GM18519 (cell line): ENCODE measurements around the gene MACROD2.
"Not testable (repeated sequence)": the region's sequence is repeated elsewhere in the genome, so short reads cannot be mapped to it uniquely, and the experiment has no call there.

Source experiments
- ATAC-seq: cut with Tn5 transposase; IDR thresholded peaks from one replicate; pipeline ENCODE4 v1.9.1; 2021; ENCODE audit warnings: mild to moderate bottlenecking, moderate library complexity; ENCODE audit not compliant: unreplicated experiment, low FRiP score

The MACROD2 gene

DNA sequence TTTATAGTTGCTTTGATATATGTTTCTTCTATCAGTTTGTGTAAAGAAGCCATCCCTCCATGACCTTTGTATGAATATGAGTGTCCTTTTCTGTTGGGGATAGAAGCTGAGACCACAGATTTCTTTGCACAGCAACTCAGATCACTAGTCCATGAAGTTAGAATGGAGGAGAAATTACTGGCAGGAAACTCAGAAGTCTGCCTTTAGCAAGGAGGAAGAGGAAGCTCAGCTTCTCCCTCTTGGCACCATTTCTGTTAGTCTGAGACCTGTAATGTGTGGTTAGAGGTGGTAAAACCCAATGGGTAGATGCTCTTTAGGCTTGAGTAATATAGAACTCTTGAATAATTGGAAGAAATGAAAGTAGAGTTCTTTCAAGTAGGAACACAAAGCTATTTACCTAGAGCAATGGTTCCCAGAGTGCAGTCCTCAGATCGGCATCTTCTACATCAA, 1337.4 kb downstream of the MACROD2 start:
- peak; percentile 73 for ATAC-seq

DNA sequence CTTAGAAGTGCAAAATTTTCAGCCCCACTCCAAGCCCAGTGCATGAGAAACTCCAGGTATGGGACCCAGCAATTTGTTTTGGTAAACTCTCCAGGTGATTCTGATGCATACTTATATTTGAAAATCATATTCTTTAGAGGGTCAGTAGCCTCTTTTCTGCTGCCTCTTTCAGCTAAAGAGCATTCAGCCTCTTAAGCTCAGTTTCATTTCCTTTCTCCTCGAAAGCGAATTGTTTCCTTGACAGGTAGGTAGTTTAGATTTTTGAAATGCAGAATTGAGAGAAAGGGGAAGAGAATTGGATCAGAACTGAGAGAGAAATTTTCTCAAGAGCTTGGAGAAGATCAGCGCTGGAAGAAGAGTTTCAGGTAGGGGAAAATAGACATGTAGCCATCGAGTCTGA, 1337.9 kb downstream of the MACROD2 start:
- ATAC-seq = peak; percentile 20

DNA sequence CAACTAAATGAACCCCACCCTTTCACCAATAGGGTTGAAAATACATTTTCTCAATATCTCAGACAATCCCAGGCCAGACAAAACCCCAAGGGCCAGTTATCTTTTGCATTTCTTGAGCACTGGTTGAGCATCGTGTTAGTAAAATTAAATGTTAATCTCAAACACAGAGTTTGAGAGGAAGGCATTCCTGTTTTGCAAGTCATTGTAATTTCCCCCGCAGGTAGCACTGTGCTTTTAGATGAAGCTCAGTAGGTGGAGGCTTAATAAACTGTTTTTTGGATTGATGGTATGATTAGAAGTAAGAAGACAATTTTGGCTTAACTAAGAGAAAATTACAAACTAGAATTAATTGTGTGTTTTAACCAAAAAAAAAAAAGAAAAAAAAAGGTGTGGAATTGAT, 1340.7 kb downstream of the MACROD2 start:
- ATAC-seq = no peak

DNA sequence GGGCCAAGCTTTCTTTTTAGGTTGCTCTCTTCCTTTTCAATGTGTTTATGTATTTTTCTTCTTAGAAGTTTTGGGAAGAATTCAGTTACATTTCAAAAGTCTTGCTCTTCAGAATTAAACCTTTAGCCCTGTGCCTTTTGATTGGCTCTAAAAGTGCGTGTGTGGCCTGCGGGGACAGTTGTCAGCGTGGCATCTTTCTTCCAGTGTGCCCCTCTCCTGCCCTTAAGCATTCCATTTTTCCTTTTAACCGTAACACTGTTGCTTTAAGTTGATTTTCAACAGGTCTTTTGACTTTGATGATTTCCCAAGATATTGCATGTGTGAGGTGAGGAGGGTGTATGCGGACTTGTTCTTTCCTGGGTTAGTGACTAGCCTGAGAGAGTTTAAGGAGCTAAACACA, 1341.2 kb downstream of the MACROD2 start:
- no peak for ATAC-seq

DNA sequence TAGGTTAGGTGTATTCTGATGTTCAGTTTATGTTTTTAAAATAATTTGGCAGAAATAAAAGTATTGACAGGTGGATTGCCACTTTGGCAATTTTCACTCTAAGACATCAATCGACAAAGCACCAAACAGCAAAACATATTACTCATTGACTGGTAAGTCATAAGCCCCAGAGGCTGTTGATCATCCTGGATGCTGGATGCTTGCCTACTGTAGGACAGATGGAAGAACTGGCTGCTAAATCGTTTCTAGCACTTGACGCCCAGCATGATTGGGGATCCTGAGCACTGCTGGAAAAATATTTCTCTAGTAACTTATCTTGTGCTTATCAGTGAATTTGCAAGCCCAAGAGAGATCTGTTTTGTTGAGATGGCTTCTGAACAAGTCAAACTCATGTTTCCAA, 1343.9 kb downstream of the MACROD2 start:
- ATAC-seq = no peak

DNA sequence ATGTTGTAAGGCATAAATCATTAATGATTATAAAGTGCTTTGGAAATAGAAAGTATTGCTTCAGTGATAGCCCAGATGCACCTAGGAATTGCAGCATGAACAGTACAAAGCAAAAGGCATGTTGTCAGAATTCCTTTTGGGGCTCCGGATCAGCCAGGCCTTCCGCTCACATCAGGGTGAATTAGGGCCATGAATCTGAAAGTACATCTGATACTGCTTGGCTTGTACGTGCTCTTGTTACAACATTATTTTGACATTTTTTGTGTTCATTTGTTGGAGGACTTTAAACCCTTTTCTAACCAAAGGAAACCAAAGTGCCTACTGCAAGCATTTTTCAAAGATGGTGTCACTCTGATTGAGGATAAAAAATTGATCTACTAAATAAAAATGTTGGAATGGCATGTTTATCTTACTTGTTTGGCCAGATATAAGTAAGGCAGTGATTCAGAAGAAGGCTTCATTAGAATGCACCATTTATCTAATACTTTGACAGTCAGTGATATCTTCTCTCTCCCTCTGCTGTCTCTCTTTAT, 1347.7 kb downstream of the MACROD2 start:
- ATAC-seq = no peak

DNA sequence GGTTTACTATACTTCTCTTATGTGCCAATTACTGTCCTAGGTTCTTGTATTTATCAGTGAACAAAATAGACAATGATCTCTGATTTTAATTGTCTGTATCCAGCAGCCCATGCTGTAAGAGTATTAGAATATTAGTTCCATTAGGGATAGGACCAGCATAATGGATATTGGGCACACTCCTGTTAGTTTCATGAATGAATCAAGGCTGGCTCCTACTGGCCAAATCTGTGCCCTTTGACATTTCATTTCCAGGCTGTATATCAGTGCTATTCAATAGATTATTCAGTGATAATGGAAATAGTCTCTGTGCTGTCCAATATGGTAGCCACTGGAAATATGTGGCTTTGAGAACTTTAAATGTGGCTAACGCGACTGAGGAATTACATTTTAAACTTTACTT, 1350.0 kb downstream of the MACROD2 start:
- no peak for ATAC-seq

- ATAC-seq = no peak
These were observed 1351.5 kb downstream of the MACROD2 start for GRCh38 chr20:15346657-15347280.

DNA sequence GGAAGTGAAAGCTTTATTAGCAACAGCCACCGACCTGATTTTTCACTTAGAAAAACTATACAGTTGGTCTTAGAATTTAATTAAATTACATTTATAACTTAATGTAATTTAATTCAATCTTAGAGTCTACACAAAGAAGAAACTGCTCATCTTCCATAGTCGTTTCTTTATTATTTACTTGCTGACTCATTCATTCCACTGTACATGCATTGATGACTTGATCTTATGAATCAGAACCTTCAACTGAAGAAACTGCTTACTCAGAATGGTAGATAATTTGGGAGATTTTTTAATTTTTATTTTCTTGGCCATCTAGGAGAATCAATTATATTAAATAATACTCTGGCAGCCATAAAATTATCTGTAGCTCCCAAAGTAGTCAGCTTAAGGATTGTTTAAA, 1363.7 kb downstream of the MACROD2 start:
- ATAC-seq = no peak

DNA sequence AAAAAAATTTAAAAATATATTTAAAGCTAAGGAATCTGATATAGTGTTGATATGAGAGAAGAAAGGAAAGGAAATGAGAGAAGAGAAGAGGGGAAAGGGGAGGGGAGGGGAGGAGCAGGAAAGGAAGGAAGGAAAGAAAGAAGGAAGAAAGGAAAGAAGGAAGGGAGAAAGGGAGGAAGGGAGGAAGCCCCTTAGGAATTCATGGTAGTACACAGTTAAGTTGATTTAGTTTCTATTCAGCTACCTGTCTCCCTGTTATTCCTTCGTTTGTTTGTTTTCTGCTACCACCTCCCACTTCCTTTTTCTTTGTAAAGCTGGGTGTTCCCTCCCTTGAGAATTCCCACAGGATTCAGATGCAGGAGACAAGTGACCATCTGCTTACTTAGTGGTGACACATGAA, 1367.5 kb downstream of the MACROD2 start:
- ATAC-seq = no peak

DNA sequence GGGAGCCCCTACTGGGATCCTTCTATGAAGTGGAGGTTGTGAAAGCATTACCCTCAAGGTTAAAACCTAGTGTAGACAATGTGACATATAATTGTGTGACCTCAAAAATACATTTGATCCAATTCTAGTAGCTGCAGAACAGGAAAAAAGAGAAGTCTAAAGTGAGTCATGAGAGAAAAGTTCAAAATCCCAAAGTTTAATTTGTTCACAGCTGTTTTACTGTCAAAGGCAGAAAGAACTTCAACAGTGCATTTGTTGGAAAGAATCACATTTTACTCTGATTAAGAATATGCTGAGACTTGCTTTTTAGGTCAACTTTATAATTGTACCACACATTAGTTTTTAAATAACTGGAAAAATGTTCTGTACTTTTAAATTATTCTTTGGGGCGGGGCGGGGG, 1369.5 kb downstream of the MACROD2 start:
- no peak for ATAC-seq

- no peak for ATAC-seq
These were observed 1375.1 kb downstream of the MACROD2 start for GRCh38 chr20:15370370-15370769.

DNA sequence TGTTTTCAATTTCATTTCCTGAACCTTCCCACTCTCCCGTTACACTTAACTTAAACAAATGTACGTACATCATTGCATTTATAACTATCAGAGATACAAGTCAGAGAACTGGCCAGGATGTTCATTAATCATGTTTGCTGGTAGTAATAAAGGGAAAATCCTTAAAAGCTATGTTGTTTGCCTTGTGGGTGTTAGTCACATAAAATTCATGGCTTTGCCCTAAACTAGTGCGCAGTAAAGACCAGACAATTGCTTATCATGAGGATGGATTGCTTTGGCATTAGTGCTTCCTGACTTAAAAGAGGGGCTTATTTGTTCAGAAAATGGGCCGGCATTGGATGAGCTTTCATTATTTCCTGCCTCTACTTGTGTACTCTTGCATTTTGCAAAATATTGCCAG, 1379.4 kb downstream of the MACROD2 start:
- ATAC-seq = no peak

DNA sequence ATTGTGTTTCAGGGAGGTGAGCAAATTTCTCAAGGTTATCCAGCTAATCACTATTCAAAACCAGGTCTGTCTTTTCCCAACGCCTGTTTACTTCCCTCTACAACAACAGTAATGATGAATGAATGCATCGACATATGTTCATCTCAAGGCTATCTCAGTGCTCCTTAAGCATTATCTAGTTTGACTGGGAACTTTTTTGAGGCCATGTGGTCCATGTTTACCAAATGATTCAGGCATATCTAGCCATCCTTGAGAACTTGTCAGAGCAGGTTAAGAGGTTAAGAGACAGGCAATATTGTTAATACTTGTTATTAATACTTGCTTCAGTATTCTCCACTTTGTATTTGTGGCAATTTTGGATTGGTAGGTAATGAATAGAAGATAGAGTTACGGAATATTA, 1380.5 kb downstream of the MACROD2 start:
- no peak for ATAC-seq

- ATAC-seq = not testable (repeated sequence)
These were observed 1382.3 kb downstream of the MACROD2 start for GRCh38 chr20:15377603-15378002.

DNA sequence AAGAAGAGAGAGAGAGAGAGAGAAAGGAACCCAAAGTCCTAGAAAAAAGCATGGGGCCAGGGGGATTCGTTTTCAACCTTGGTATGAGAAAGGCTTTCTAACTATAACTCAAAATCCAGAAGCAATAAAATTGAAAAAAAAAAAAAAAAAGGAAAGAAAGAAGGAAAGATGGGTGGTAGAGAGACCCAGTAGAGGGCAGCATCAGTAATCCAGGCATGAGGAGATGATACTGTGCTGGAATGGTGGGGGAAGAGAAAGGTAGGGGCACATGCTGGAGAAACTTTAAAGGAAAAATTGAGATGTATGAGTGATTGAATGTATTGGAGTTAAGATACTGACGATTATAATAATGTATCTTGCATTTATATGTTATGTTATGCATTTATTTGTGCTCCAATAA, 1382.8 kb downstream of the MACROD2 start:
- no peak for ATAC-seq

DNA sequence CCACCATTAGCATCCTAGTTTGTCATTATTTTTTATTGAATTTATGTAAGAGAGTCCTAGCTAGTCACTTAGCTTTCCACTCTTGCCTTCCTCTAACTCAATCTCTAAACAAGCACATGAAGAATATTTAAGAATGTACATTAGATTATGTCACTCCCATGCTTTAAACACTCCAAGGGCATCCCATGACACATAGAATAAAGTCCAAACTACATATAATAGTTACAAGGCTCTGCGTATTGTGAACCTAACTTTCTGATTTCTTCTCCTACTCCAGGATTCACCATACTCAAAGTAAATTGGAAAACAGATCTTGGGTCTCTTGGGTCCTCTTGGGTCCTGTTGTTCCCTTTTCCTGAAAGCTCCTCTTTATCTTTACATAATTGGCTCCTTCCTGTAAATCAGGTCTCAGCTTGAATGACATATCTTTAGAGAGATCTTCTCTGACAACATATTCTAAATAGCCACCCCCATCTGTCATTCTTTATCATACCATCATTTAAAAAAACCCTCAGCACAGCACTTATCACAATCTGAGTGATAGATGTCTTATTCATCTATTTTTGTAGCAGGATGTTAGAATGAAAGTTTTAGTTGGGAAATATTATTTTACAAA, 1384.5 kb downstream of the MACROD2 start:
- no peak for ATAC-seq

DNA sequence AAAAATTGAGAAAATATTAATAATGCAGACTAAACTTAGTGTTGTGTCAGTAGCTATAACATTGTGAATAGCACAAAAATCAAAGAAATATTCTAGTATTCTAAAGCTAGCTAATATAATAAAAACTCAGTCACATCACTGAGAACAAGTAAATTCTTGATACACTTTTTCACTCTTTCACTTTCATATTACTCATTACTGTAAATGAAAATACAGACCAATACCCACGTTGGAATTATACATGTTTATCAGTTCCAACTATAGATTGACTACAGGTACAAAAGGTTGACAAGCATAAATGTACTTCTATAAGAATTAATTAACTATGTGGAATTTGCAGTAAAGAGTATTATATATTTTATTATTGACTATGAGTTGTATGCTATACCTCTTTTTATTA, 1385.5 kb downstream of the MACROD2 start:
- ATAC-seq = peak; percentile 86

DNA sequence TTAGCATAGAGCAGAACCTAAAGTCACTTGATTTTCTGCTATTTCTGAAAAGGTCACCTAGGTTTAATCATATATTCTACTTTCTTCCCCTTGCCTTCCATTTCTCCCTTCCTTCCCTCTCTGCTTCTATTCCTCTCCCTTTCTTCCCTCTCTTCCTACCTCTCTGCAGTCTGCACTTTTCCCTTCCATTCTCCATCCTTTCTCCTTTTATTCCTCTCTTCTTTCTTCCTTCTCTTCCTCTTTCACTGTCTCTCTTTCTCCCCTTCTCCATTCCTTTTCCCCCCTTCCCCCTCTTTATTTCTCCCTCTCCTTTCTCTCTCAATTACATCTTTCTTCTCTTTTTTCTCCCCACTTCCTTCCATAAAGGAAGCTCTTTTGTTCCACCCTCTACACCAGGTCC, 1391.9 kb downstream of the MACROD2 start:
- ATAC-seq = no peak

DNA sequence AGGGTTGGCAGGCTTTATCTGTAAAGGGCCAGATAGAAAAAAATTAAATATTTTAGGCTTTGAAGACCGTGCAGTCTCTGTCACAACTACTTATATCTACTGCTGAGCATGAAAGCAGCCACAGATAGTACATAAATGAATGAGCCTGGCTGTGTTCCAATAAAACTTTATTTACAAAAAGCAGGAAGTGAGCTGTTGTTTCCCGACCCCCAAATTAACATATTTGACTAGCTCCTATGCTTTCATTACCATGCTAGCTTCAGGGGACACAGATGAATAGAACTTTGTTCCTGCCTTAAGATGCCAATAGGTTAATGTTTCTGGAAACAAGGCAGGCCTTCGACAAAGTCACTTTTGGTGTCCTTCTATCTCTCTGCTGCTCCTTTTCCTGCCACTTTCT, 1400.1 kb downstream of the MACROD2 start:
- ATAC-seq = no peak

GRCh38 chr20:15396026-15396425, 1400.7 kb downstream of the MACROD2 start:
- ATAC-seq = no peak

DNA sequence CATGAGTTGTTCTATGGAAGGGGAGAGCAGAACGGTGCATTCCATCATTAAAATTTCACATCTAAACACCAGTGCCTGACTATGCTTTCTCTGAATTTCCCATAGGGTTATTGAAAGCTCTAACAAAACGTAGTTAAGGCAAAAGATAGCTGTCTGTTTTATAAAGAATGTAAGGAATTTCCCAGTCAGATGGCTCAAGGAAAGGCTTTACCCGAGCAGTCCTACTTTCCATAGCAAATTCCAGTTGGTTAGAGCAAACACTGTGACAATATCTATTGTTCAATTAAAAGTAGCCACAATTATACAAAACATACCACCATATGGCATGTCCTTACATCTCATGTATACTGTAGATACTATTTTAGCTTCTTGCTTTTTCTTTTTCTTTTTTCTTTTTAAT, 1401.6 kb downstream of the MACROD2 start:
- no peak for ATAC-seq
